Thyroid gland (tissue), 4 donors: ENCODE data around the gene PALLD.

Experiments
- CTCF ChIP-seq, 6 experiments: fragments of 200-600 bp in 3 of 6; fragments of 450-650 bp in 3 of 6; sonication (generic) in 3 of 6; IDR thresholded peaks; one replicate each; pipeline ENCODE4 v1.5.1; 2016 to 2019; ENCODE audit warnings: antibody characterized with exemption in 6 of 6, mild to moderate bottlenecking in 2 of 6, inconsistent platforms in 1 of 6, moderate library complexity in 1 of 6
- POLR2A ChIP-seq, 2 donors: fragments of 450-650 bp; IDR thresholded peaks; one replicate each; pipeline ENCODE4 v1.6.1; 2017; ENCODE audit warnings: antibody characterized with exemption in 2 of 2, mild to moderate bottlenecking in 2 of 2, moderate library complexity in 1 of 2

GRCh38 chr4:168506014-168506413 lies 9.2 kb downstream of the PALLD start:
- TF ChIP-seq CTCF (IDR thresholded peaks at IDR 0.05) (no peak), POLR2A (IDR thresholded peaks at IDR 0.05) (no peak)
